T-helper 2 cell treated with Interferon-gamma antibody and Interleukin-4, amounts not matched to agents 5 μg/mL and 100 μg/mL, for 36 hours (primary cell): ENCODE measurements around the gene TMEM190.
"Not testable (repeated sequence)": the region's sequence is repeated elsewhere in the genome, so short reads cannot be mapped to it uniquely, and the experiment has no call there.

ENCODE experiments used
- DNase-seq: peaks from one replicate; pipeline ENCODE4 v3.0.0; 2021; ENCODE audit warnings: low spot score
- H3K27ac Mint-ChIP-seq: one replicate; pipeline ENCODE4 v1.8.0; 2021; ENCODE audit warnings: mild to moderate bottlenecking, mixed read lengths
- H3K27me3 Mint-ChIP-seq: one replicate; pipeline ENCODE4 v1.8.0; 2021; ENCODE audit warnings: low read depth, mixed read lengths
- H3K36me3 Mint-ChIP-seq: one replicate; pipeline ENCODE4 v1.8.0; 2021; ENCODE audit warnings: low read depth, mixed read lengths
- H3K4me1 Mint-ChIP-seq: one replicate; pipeline ENCODE4 v1.8.0; 2021; ENCODE audit warnings: low read depth, mixed read lengths
- H3K4me3 Mint-ChIP-seq: one replicate; pipeline ENCODE4 v1.8.0; 2022; ENCODE audit warnings: mild to moderate bottlenecking, moderate library complexity, mixed read lengths
- H3K9me3 Mint-ChIP-seq: one replicate; pipeline ENCODE4 v1.8.0; 2021; ENCODE audit warnings: mixed read lengths

The TMEM190 gene

GRCh38 chr19:55376241-55376933 is at the start of gene TMEM190:
Gene TMEM190 (plus strand): TSS chr19:55376826. CDS start chr19:55376854, 28 bp downstream.
- peaks cover under 1% of the 10 kb centered on the region for H3K36me3 Mint-ChIP-seq
- H3K4me3 Mint-ChIP-seq: no peak within 1 kb of the TSS
- no peak within 1 kb of the TSS for H3K27ac Mint-ChIP-seq
- no peaks in the 10 kb centered on the region for H3K4me1 Mint-ChIP-seq
- no peak for DNase-seq
- no peaks in the 10 kb centered on the region for H3K9me3 Mint-ChIP-seq
- H3K27me3 Mint-ChIP-seq: peaks cover 15% of the 10 kb centered on the region

- H3K4me3 Mint-ChIP-seq, H3K27ac Mint-ChIP-seq, H3K9me3 Mint-ChIP-seq: not testable (repeated sequence)
These were observed 47.8 kb upstream of the TMEM190 start for GRCh38 chr19:55328774-55329318.

GRCh38 chr19:55329791-55330190 is 46.8 kb upstream of the TMEM190 start:
- not testable (repeated sequence) for H3K4me3 Mint-ChIP-seq, H3K27ac Mint-ChIP-seq, H3K4me1 Mint-ChIP-seq, H3K27me3 Mint-ChIP-seq, DNase-seq, H3K36me3 Mint-ChIP-seq, H3K9me3 Mint-ChIP-seq

More at GRCh38 chr19:55328774-55329318, 47.8 kb upstream of the TMEM190 start:
- not testable (repeated sequence) for DNase-seq, H3K4me1 Mint-ChIP-seq, H3K36me3 Mint-ChIP-seq, H3K27me3 Mint-ChIP-seq

GRCh38 chr19:55333870-55334269 is 42.8 kb upstream of the TMEM190 start:
- no peaks in the 10 kb centered on the region for H3K36me3 Mint-ChIP-seq
- no peaks in the 10 kb centered on the region for H3K9me3 Mint-ChIP-seq
- peaks cover 5% of the 10 kb centered on the region for H3K4me1 Mint-ChIP-seq

GRCh38 chr19:55336101-55336500 is 40.5 kb upstream of the TMEM190 start:
- Mint-ChIP-seq H3K4me1 (peaks cover 9% of the 10 kb centered on the region), H3K27me3 (peaks cover 15% of the 10 kb centered on the region), H3K36me3 (no peaks in the 10 kb centered on the region), H3K27ac (no peak overlapping the region), H3K9me3 (no peaks in the 10 kb centered on the region), H3K4me3 (no peak overlapping the region)
- no peak for DNase-seq

More at GRCh38 chr19:55333870-55334269, 42.8 kb upstream of the TMEM190 start:
- Mint-ChIP-seq H3K27ac (no peak overlapping the region), H3K4me3 (no peak overlapping the region), H3K27me3 (peaks cover 15% of the 10 kb centered on the region)
- no peak for DNase-seq

- Mint-ChIP-seq H3K27ac (peak within 1 kb of the TSS; percentile 98), H3K4me3 (peak within 1 kb of the TSS; percentile 92), H3K9me3 (no peaks in the 10 kb centered on the region), H3K36me3 (peaks cover 2% of the 10 kb centered on the region), H3K4me1 (peaks cover 12% of the 10 kb centered on the region), H3K27me3 (peaks cover 8% of the 10 kb centered on the region)
- peak; percentile 100 for DNase-seq
These were observed 37.3 kb upstream of the TMEM190 start, which contains the start of gene KMT5C for GRCh38 chr19:55339105-55339888. Gene KMT5C (plus strand): TSS chr19:55339876. CDS start chr19:55341937, 2,061 bp downstream.

GRCh38 chr19:55339889-55340783 is 36.5 kb upstream of the TMEM190 start:
- H3K36me3 Mint-ChIP-seq: peaks cover 4% of the 10 kb centered on the region
- H3K27me3 Mint-ChIP-seq: peaks cover 7% of the 10 kb centered on the region
- H3K27ac Mint-ChIP-seq: peak overlapping the region; percentile 98
- peak; percentile 6 for DNase-seq
- peaks cover 12% of the 10 kb centered on the region for H3K4me1 Mint-ChIP-seq
- H3K9me3 Mint-ChIP-seq: no peaks in the 10 kb centered on the region
- H3K4me3 Mint-ChIP-seq: peak overlapping the region; percentile 92

GRCh38 chr19:55340784-55341147 is 35.9 kb upstream of the TMEM190 start:
- H3K4me3 Mint-ChIP-seq: peak overlapping the region; percentile 88
- DNase-seq: no peak
- H3K36me3 Mint-ChIP-seq: peaks cover 4% of the 10 kb centered on the region
- peaks cover 7% of the 10 kb centered on the region for H3K27me3 Mint-ChIP-seq
- peak overlapping the region; percentile 90 for H3K27ac Mint-ChIP-seq
- H3K9me3 Mint-ChIP-seq: no peaks in the 10 kb centered on the region
- H3K4me1 Mint-ChIP-seq: peaks cover 12% of the 10 kb centered on the region

- peak overlapping the region; percentile 90 for H3K27ac Mint-ChIP-seq
- H3K4me1 Mint-ChIP-seq: peaks cover 12% of the 10 kb centered on the region
- DNase-seq: peak; percentile 69
- peaks cover 4% of the 10 kb centered on the region for H3K36me3 Mint-ChIP-seq
- H3K4me3 Mint-ChIP-seq: peak overlapping the region; percentile 88
- peaks cover 5% of the 10 kb centered on the region for H3K27me3 Mint-ChIP-seq
- no peaks in the 10 kb centered on the region for H3K9me3 Mint-ChIP-seq
These were observed 35.4 kb upstream of the TMEM190 start for GRCh38 chr19:55341171-55341588.

- no peaks in the 10 kb centered on the region for H3K27me3 Mint-ChIP-seq
- peaks cover 12% of the 10 kb centered on the region for H3K4me1 Mint-ChIP-seq
- DNase-seq: no peak
- peak overlapping the region; percentile 71 for H3K27ac Mint-ChIP-seq
- peaks cover 4% of the 10 kb centered on the region for H3K36me3 Mint-ChIP-seq
- peak overlapping the region; percentile 73 for H3K4me3 Mint-ChIP-seq
- no peaks in the 10 kb centered on the region for H3K9me3 Mint-ChIP-seq
These were observed 34.8 kb upstream of the TMEM190 start for GRCh38 chr19:55341595-55342531.

- Mint-ChIP-seq H3K9me3 (no peaks in the 10 kb centered on the region), H3K36me3 (peaks cover 4% of the 10 kb centered on the region), H3K4me1 (peaks cover 5% of the 10 kb centered on the region), H3K4me3 (no peak overlapping the region), H3K27ac (no peak overlapping the region), H3K27me3 (no peaks in the 10 kb centered on the region)
- DNase-seq: no peak
These were observed 32.2 kb upstream of the TMEM190 start for GRCh38 chr19:55344444-55344843.

GRCh38 chr19:55345101-55345817 is 31.4 kb upstream of the TMEM190 start:
- Mint-ChIP-seq H3K27me3 (no peaks in the 10 kb centered on the region), H3K36me3 (peaks cover 4% of the 10 kb centered on the region), H3K27ac (no peak overlapping the region), H3K9me3 (no peaks in the 10 kb centered on the region), H3K4me1 (peaks cover 5% of the 10 kb centered on the region), H3K4me3 (no peak overlapping the region)
- no peak for DNase-seq
